ENCODE measurements around the gene VSIG4. TPM values are rescaled to one million over a fixed set of nuclear protein-coding genes. Genes with fewer than 3 reads are reported as not detected.
"Not testable (repeated sequence)": the region's sequence is repeated elsewhere in the genome, so short reads cannot be mapped to it uniquely, and the experiment has no call there.

VSIG4 gene, protein sequence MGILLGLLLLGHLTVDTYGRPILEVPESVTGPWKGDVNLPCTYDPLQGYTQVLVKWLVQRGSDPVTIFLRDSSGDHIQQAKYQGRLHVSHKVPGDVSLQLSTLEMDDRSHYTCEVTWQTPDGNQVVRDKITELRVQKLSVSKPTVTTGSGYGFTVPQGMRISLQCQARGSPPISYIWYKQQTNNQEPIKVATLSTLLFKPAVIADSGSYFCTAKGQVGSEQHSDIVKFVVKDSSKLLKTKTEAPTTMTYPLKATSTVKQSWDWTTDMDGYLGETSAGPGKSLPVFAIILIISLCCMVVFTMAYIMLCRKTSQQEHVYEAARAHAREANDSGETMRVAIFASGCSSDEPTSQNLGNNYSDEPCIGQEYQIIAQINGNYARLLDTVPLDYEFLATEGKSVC
- polyA plus RNA-seq (2013, experiment 1 of 2), result not detected
- polyA plus RNA-seq (2013, experiment 2 of 2), result not detected

- H3K4me1 ChIP-seq (ENCODE audit: control insufficient read depth, insufficient read depth, low read length, poor library complexity, severe bottlenecking), result no peaks in the 10 kb centered on the region
- no peak within 1 kb of the TSS for H3K27ac ChIP-seq (ENCODE audit: low read depth, low read length, severe bottlenecking)
- H3K36me3 ChIP-seq (ENCODE audit: control insufficient read depth, insufficient read depth, low read length), result no peaks in the 10 kb centered on the region
- no peak within 1 kb of the TSS for H3K4me3 ChIP-seq (ENCODE audit: extremely low read depth, insufficient read depth, low read length, poor library complexity, severe bottlenecking)
- no peaks in the 10 kb centered on the region for H3K9me3 ChIP-seq (ENCODE audit: control insufficient read depth, low read length)
- WGBS, 2 experiments (ENCODE audit: insufficient coverage in 2 of 2), result 100% methylated on average over 2 of the region's 2 CpGs; no CpG with 5 or more reads in 1 of the 2 experiments
Measured at GRCh38 chrX:66039944-66040343, at the start of gene VSIG4. TSS of gene VSIG4 (minus strand) at chrX:66040080. CDS start at chrX:66039998, 82 bp downstream.

- no CpG with 5 or more reads among the region's 1 CpG for WGBS, 2 experiments (ENCODE audit: insufficient coverage in 2 of 2)
- no peaks in the 10 kb centered on the region for H3K9me3 ChIP-seq (ENCODE audit: control insufficient read depth, low read length)
- H3K27ac ChIP-seq (ENCODE audit: low read depth, low read length, severe bottlenecking), result no peak overlapping the region
Measured at GRCh38 chrX:66076801-66077200, 36.9 kb upstream of the VSIG4 start.

DNA sequence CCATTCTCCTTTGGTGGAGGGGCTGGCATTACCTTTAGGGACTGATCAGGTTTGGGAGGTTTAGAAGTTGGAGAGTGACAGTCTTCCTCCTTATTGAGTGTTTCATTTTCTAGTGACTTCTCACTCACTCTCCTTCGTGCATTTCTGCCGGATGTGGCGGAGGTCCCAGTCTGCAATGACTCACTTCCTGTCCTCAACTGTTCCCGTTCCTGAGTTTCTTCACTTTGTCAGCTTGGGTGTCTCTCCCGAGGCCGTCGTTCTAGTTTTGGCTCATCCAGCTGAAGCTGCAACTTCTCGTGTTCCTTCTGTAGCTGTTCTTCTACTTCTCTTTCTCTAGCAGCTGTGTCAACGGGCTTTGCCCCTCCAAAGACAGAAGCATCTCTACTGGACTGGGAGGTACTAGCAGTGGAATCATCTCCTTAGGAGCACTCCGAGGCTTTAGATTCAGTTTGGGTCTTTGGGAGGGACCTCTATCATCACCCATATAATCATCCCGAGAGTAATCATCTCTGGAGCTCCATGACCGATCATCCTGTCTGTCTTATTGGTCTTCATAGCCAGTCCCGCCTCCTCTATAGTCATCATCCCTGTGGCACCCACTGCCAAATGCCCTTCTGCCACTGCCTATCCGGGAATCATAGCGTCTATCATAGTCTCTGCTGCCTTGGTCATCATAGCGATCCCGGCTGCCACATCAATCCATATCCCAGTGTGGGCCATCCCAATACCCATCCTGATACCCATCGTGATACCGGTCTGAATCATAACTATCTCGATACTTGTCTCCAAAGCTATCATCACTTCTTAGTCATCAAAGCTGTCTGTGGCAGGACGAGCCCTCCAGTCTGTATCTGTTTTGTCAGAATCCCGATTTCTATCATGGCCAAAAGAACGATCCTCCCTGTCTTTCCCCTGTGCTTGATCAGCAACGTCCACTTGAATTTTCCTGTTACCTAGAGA, 35.3 kb upstream of the VSIG4 start:
- WGBS, 2 experiments (ENCODE audit: insufficient coverage in 2 of 2), result 86 to 97% methylated on average over 9 to 15 of the region's 24 CpGs
- H3K9me3 ChIP-seq (ENCODE audit: control insufficient read depth, low read length), result no peaks in the 10 kb centered on the region
- H3K27ac ChIP-seq (ENCODE audit: low read depth, low read length, severe bottlenecking), result no peak overlapping the region
- H3K4me3 ChIP-seq (ENCODE audit: extremely low read depth, insufficient read depth, low read length, poor library complexity, severe bottlenecking), result no peak overlapping the region
- no peaks in the 10 kb centered on the region for H3K4me1 ChIP-seq (ENCODE audit: control insufficient read depth, insufficient read depth, low read length, poor library complexity, severe bottlenecking)
- no peaks in the 10 kb centered on the region for H3K36me3 ChIP-seq (ENCODE audit: control insufficient read depth, insufficient read depth, low read length)

More at GRCh38 chrX:66076801-66077200, 36.9 kb upstream of the VSIG4 start:
- Histone ChIP-seq H3K4me1 (ENCODE audit: control insufficient read depth, insufficient read depth, low read length, poor library complexity, severe bottlenecking) (no peaks in the 10 kb centered on the region), H3K36me3 (ENCODE audit: control insufficient read depth, insufficient read depth, low read length) (no peaks in the 10 kb centered on the region), H3K4me3 (ENCODE audit: extremely low read depth, insufficient read depth, low read length, poor library complexity, severe bottlenecking) (no peak overlapping the region)

DNA sequence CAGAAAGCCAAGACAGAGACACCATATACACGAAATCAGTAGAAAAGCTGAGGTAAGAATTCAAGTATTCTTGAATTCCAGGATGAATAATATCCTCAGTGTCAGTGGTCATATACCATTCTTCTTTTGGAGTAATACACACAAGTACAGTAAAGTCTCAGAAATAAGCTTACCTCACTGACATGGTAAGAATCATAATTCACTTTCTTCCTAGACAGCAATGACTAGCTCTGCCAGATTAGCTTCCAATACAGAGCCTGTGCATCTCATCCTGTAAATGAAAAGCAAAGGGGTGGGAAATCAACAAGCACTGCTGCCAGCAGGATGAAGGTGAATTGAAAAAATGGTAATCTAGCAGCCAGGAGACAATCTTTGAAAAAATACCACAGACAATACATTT, 31.2 kb upstream of the VSIG4 start:
- WGBS, 2 experiments (ENCODE audit: insufficient coverage in 2 of 2), result no CpG with 5 or more reads among the region's 1 CpG
- no peaks in the 10 kb centered on the region for H3K4me1 ChIP-seq (ENCODE audit: control insufficient read depth, insufficient read depth, low read length, poor library complexity, severe bottlenecking)
- no peaks in the 10 kb centered on the region for H3K9me3 ChIP-seq (ENCODE audit: control insufficient read depth, low read length)
- no peak overlapping the region for H3K4me3 ChIP-seq (ENCODE audit: extremely low read depth, insufficient read depth, low read length, poor library complexity, severe bottlenecking)
- H3K27ac ChIP-seq (ENCODE audit: low read depth, low read length, severe bottlenecking), result no peak overlapping the region
- no peaks in the 10 kb centered on the region for H3K36me3 ChIP-seq (ENCODE audit: control insufficient read depth, insufficient read depth, low read length)

DNA sequence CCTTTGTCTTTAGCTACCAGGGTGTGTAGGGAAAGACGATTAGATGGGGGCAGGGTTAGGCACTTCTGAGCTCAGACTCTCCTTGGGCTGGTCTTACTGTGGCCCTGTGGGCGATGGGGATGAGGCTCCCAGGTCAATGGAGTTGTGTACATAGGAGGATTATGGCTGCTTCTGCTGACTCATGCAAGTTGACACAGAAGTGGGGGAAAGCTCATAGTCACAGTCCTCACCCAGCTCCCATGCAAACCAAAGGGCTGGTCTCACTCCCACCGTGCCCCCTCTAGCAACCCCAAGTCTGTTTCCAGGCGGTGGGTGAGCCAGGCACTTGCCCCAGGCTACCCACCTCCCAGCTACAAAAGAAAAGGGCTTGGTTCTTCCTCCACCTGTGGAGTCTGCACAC, 24.4 kb upstream of the VSIG4 start:
- Histone ChIP-seq H3K36me3 (ENCODE audit: control insufficient read depth, insufficient read depth, low read length) (no peaks in the 10 kb centered on the region), H3K4me1 (ENCODE audit: control insufficient read depth, insufficient read depth, low read length, poor library complexity, severe bottlenecking) (no peaks in the 10 kb centered on the region), H3K4me3 (ENCODE audit: extremely low read depth, insufficient read depth, low read length, poor library complexity, severe bottlenecking) (no peak overlapping the region), H3K27ac (ENCODE audit: low read depth, low read length, severe bottlenecking) (no peak overlapping the region), H3K9me3 (ENCODE audit: control insufficient read depth, low read length) (no peaks in the 10 kb centered on the region)
- 100% methylated on average over 2 of the region's 4 CpGs; no CpG with 5 or more reads in 1 of the 2 experiments for WGBS, 2 experiments (ENCODE audit: insufficient coverage in 2 of 2)

GRCh38 chrX:66057019-66057418, 17.1 kb upstream of the VSIG4 start:
- not testable (repeated sequence) for H3K4me1 ChIP-seq (ENCODE audit: control insufficient read depth, insufficient read depth, low read length, poor library complexity, severe bottlenecking); H3K27ac ChIP-seq (ENCODE audit: low read depth, low read length, severe bottlenecking); H3K9me3 ChIP-seq (ENCODE audit: control insufficient read depth, low read length); H3K4me3 ChIP-seq (ENCODE audit: extremely low read depth, insufficient read depth, low read length, poor library complexity, severe bottlenecking); H3K36me3 ChIP-seq (ENCODE audit: control insufficient read depth, insufficient read depth, low read length)
- no CpG with 5 or more reads among the region's 5 CpGs for WGBS, 2 experiments (ENCODE audit: insufficient coverage in 2 of 2)

DNA sequence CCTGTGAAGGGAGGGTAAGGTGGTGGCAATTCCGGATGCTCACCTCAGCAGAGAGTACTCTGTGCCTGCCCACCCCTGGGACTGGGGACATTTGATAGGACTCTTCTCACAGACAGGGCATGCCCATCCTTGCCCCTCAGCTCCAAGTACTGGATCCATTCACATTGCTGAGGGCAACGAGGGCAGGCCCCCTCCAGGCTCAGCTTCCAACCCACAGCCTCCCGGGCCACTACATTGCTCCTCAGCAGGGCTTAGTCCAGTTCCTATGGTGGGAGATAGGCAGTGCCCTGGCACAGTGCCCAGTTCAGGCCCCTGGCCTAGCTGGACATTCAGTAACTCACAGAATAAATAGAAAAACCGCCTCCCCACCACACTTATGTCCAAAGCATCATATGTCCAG, 15.1 kb upstream of the VSIG4 start:
- WGBS, 2 experiments (ENCODE audit: insufficient coverage in 2 of 2), result 67% methylated on average over 1 of the region's 4 CpGs; no CpG with 5 or more reads in 1 of the 2 experiments
- Histone ChIP-seq H3K9me3 (ENCODE audit: control insufficient read depth, low read length) (no peaks in the 10 kb centered on the region), H3K4me3 (ENCODE audit: extremely low read depth, insufficient read depth, low read length, poor library complexity, severe bottlenecking) (no peak overlapping the region), H3K4me1 (ENCODE audit: control insufficient read depth, insufficient read depth, low read length, poor library complexity, severe bottlenecking) (no peaks in the 10 kb centered on the region), H3K36me3 (ENCODE audit: control insufficient read depth, insufficient read depth, low read length) (no peaks in the 10 kb centered on the region), H3K27ac (ENCODE audit: low read depth, low read length, severe bottlenecking) (no peak overlapping the region)

GRCh38 chrX:66053414-66053813, 13.5 kb upstream of the VSIG4 start:
- Histone ChIP-seq H3K9me3 (ENCODE audit: control insufficient read depth, low read length) (no peaks in the 10 kb centered on the region), H3K4me3 (ENCODE audit: extremely low read depth, insufficient read depth, low read length, poor library complexity, severe bottlenecking) (no peak overlapping the region), H3K36me3 (ENCODE audit: control insufficient read depth, insufficient read depth, low read length) (no peaks in the 10 kb centered on the region), H3K4me1 (ENCODE audit: control insufficient read depth, insufficient read depth, low read length, poor library complexity, severe bottlenecking) (no peaks in the 10 kb centered on the region), H3K27ac (ENCODE audit: low read depth, low read length, severe bottlenecking) (no peak overlapping the region)
- 60% methylated on average over 1 of the region's 1 CpG; no CpG with 5 or more reads in 1 of the 2 experiments for WGBS, 2 experiments (ENCODE audit: insufficient coverage in 2 of 2)

GRCh38 chrX:66051980-66052379, 12.1 kb upstream of the VSIG4 start:
- Histone ChIP-seq H3K36me3 (ENCODE audit: control insufficient read depth, insufficient read depth, low read length) (no peaks in the 10 kb centered on the region), H3K27ac (ENCODE audit: low read depth, low read length, severe bottlenecking) (no peak overlapping the region), H3K9me3 (ENCODE audit: control insufficient read depth, low read length) (no peaks in the 10 kb centered on the region), H3K4me1 (ENCODE audit: control insufficient read depth, insufficient read depth, low read length, poor library complexity, severe bottlenecking) (no peaks in the 10 kb centered on the region), H3K4me3 (ENCODE audit: extremely low read depth, insufficient read depth, low read length, poor library complexity, severe bottlenecking) (no peak overlapping the region)
- WGBS, 2 experiments (ENCODE audit: insufficient coverage in 2 of 2), result no CpG with 5 or more reads among the region's 3 CpGs

- WGBS, 2 experiments (ENCODE audit: insufficient coverage in 2 of 2), result no CpG with 5 or more reads among the region's 1 CpG
- H3K4me3 ChIP-seq (ENCODE audit: extremely low read depth, insufficient read depth, low read length, poor library complexity, severe bottlenecking), result no peak overlapping the region
- no peaks in the 10 kb centered on the region for H3K9me3 ChIP-seq (ENCODE audit: control insufficient read depth, low read length)
- no peaks in the 10 kb centered on the region for H3K4me1 ChIP-seq (ENCODE audit: control insufficient read depth, insufficient read depth, low read length, poor library complexity, severe bottlenecking)
- H3K27ac ChIP-seq (ENCODE audit: low read depth, low read length, severe bottlenecking), result no peak overlapping the region
- no peaks in the 10 kb centered on the region for H3K36me3 ChIP-seq (ENCODE audit: control insufficient read depth, insufficient read depth, low read length)
Measured at GRCh38 chrX:66050140-66050569, 10.3 kb upstream of the VSIG4 start.
